Glomerular visceral epithelial cell (primary cell): ENCODE data around the gene WWC1.
A peak's percentile ranks its signal among the peaks of the same experiment; 100 is the strongest.
"Not testable (repeated sequence)": the region's sequence is repeated elsewhere in the genome, so short reads cannot be mapped to it uniquely, and the experiment has no call there.

Source experiments
- DNase-seq: peaks from one replicate; pipeline ENCODE4 v3.0.0-alpha.2; 2016; ENCODE audit errors: extremely low spot score

Gene WWC1

DNA sequence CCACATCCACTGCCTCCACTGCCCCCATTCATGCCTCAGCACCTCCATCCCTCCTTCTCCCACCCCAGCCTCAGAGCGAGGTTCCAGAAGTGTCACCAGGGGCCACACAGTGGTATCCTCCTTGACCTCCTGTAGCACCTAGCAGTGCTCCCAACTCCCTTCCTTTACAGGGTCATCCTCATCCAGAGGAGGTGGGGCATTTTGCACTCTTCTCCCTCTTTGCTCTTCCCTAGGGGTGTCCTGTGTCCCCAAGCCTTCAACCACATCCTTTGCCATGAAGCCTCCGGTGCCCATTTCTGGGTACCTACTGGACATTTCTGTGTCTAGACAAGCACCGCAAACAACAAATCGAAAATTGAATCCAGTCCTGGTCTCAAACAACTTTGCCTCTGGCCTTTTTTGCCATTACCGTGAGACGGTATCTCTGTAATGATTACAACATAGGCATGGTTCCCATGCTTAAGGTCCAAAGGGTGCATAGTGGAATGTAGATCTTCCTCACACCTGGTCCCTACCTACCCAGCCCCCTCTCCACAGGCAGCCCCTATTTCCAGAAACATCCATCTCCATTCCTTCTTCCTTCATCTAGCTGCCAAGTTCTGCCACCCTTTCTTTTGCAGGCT lies 17.6 kb downstream of the WWC1 start:
- DNase-seq, result no peak

DNA sequence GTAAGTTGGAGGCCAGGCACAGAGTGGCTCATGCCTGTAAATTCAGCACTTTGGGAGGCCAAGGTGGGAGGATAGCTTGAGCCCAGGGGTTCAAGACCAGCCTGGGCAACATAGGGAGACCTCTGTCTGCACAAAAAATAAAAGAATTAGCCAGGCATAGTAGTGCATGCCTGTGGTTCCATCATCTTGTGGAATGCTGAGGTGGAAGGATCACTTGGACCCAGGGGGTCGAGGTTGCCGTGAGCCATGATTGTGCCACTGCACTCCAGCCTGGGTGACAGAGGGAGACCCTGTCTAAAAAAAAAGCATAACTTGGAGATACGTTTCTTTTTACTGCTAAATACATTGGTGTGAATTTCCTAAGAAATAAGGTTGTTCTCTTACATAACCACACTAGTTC lies 19.1 kb downstream of the WWC1 start:
- DNase-seq, result not testable (repeated sequence)

DNA sequence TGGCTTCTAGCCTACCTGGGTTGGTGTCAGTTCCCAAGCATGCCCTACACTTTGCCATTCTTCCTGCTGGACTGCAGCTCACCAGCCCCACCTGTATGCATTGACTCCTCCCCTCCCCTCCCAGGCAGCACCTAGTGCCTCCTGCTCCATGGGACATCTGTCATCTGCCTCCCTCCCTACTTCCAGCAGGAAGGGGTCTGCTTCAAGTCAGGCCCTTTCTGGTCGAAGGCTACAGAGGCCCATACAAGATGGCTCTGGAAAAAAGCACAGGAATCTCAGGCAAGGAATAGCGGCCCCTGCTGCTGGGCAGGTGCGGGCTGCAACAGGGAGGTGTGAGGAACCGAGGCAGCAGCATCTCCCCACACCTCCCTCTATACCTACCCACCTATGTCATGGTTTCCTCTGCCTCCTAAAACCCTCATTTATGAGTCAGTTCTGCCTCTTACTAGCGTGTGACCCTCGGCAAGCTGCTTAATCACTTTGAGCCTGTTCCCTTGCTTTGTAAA lies 19.7 kb downstream of the WWC1 start:
- no peak for DNase-seq

DNA sequence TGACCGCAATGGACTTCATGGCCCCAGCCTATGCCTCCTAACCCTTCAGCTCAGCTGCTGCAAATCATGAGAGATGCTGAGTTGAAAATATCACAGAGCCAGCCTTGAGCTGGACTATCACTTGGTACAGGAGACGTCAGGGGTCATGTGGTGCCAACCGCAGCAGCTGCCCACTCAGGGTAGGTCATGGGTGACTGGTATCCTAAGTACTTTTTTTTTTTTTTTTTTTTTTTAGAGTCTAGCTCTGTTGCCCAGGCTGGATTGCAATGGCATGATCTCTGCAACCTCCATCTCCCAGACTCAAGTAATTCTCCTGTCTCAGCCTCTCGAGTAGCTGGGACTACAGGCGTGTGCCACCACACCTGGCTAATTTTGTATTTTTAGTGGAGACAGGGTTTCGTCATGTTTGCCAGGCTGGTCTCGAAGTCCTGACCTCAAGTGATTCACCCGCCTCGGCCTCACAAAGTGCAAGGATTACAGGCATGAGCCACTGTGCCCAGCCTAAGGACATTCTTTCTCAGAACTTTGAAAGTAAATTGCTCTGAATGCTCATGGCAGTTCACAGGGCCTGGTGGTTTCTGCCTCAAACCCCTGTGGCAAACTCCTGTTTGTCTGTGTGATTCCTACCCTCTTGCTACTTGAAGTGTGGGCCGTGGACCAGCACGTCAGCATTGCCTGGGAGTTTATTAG lies 21.3 kb downstream of the WWC1 start:
- peak; percentile 87 for DNase-seq

DNA sequence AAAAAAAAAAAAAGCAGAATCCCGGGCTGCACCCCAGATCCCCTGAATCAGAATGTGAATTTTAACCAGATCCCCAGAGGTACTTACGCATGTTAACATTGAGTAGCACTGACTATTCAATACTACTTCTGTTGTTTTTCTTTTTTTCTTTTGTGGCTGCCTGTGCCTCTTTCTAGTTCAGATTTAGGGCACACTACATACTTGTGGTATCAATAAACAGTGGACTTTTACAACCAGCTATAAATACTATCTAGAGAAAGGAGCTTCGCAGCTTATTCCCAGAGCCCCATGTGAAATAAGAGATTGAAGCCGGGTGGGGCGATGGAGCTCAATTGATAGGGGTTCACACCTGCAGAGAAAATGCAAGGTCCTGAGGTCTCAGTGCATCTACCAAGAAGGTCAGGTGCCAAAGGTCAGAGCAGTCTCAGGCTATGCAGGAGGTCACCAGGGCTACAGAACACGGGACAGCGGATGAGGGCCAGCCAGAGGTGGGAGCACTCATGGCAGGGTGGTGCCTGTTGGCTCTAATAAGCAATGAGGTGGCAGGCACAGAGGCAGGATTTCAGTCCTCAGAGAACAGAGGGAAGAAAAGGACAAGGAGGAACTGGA lies 22.3 kb downstream of the WWC1 start:
- DNase-seq, result no peak

DNA sequence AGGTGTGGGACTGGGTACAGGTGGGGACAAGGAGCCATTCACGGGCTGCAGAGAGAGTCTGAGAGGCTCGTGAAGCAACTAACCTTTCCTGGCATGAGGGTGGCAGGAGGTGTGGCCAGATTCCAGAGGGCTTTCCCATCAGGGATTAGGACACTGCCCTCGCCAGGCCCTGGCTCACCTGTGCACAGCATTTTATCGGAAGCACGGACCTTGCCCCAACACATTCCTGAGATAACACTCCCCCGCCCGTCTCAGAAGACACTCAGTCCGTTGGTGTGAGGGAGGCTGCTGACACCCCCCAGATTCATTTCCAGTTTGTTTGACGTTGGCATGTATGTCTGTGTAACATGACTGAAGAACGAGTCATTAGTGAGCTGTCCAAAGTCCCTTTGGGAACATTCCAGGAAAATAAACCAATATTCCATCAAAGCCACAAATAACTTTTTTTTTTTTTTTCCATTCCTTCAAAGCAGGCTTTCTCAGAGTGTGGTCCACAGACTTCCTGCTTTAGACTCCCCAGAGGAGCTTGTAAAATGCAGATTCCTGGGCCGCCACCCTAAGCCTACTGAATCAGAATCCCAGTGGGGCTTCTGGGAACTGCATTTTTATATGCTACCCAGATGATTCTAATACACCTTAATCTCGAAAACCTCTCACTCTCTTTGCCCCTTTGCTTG lies 23.4 kb downstream of the WWC1 start:
- DNase-seq, result peak; percentile 97

DNA sequence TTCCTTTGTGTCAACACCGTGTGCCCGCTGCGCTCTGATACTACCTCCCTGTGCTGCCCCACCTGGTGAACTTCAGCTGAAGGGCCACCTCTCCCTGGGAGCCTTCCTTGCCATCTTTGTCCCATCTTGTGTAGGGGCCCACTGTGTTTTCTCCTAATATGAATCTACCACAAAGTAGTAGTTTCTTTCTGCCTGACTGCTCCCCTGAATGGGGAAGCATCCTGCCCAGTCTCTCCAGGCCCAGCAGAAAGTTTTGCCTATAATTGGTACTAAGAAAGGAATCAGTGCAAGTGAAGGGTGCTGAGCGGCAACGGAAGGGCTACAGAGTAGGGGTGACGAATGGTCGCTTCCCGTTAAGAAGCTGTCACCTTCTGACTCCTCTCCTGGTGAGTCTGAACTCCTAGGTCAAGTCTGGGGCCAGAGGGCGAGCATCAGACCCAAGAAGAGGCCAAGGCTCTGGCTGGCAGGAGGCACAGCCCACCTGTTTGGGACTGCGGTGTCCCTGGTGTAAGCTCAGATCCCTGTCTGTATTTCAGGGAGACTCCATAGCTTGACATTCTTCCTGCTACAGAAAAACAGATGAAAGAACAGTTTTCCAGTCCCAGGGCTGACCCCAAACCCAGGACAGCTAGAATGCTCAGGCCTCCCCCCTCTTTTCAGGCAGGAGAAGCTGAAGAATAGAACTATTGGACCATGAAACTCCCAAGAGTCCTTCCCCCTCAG lies 24.1 kb downstream of the WWC1 start:
- peak; percentile 62 for DNase-seq

DNA sequence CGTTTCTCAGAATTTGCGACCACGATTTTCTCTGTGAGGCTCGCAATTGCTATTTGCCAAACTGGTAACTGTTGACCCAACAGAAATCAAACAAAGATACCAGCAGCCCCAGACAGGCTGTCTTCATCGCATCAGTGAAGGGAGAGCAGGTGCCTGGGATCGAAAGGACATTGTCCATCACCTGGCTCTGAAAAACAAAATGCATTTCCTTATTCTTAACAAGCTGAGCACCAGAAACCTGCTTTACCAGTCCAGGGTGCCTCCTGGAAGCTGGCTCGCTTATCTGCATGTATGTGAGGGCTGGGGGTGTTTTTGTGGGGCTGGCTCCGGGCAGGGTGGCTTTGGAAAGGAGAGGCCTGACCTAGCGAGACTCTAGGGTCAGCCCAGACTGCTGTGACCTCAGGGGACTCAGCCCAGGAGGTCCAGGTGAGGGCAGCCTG lies 24.7 kb downstream of the WWC1 start:
- no peak for DNase-seq

DNA sequence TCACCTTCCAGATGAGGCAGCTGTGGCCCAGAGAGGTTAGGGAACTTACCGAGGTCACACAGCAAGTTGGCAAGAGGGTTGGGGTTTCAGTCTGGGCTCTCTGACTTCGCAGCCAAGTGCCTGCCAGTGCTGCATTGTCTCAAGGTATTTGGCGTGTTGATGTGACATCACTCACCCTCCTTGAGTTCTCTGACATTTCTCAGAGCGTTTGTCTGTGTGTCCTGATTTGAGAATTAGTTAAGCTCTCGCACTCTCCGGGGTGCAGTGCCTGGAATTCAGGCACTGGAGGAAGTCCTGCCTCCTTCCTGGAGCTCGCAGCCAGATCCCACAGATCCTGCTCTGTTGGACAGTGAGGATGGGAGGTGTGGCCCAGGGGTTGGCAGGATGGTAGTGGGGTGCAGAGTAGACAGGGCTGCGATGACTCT lies 25.7 kb downstream of the WWC1 start:
- DNase-seq, result peak; percentile 46

DNA sequence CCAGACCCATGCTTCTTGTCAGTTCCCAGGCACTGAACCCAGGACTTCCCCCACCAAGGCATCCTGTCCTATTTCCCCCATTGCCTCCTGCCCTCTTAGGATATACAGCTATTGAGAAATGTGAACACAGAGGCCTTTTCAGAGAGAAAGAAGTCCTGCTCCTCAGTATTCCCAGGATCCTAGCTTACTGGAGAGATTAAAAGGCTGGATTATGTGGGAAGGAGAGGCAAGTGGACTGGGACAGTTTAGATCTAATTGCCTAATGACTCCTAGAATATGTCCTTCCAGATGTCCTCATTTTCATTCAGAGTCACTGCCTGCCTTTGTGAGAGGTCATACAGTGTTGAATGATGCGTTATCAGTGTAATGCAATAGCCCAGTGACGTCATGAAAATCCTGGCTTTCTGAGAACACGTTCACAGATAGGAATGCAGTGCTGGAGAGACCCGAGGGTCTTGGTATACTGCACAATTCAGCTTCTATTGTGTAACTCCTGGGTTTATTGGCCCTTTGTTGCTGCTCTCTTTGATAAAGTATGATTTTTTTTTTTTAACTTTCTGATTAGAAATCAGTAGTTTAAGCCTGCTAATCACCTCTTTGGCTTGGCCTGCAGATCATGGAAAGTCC lies 26.2 kb downstream of the WWC1 start:
- DNase-seq, result peak; percentile 93

DNA sequence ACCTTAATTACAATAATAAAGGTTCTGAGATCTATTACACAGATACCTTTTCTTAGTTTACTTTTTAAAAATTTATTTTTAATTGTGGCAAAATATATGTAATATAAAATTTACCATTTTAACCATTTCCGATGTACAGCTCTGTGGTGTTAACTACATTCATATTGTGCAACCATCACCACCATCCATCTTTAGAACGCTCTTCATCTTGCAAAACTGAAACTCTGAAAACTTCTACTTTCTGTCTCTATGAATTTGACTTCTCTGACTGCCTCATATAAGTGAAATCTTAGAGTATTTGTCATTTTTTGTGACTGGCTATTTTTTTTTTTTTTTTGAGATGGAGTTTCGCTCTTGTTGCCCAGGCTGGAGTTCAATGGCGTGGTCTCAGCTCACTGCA lies 26.8 kb downstream of the WWC1 start:
- DNase-seq, result no peak

DNA sequence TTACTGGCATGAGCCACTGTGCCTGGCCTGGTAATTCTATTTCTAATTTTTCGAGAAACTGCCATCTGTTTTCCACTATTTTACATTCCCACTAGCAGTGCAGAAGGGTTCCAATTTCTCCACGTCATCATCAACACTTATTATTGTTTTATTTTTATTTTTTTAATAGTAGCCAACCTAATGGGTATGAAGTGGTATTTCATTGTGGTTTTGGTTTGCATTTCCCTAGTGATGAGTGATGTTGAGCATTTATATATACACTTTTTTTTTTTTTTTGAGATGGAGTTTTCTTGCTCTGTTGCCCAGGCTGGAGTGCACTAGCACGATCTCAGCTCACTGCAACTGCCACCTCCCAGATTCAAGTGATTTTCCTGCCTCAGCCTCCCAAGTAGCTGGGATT lies 28.3 kb downstream of the WWC1 start:
- DNase-seq, result no peak

DNA sequence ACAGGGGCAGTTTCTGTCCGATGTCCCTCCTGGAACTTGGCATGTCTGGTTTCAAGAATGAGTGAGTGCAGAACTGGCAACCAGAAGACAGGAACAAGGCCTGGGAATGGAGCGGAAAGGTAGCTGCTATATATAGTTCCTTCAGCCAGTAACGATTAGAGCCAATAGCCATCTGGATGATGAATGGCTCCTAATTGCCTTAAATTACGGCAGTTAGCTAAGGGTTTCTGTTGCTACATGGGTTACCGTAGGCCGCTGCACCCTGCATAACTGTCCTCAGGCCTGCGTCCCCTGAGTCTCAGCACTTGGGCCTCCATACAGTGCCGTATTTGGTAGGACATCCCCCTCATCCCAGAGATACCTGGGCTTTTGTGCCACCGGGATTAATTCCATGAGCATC lies 29.4 kb downstream of the WWC1 start:
- no peak for DNase-seq

DNA sequence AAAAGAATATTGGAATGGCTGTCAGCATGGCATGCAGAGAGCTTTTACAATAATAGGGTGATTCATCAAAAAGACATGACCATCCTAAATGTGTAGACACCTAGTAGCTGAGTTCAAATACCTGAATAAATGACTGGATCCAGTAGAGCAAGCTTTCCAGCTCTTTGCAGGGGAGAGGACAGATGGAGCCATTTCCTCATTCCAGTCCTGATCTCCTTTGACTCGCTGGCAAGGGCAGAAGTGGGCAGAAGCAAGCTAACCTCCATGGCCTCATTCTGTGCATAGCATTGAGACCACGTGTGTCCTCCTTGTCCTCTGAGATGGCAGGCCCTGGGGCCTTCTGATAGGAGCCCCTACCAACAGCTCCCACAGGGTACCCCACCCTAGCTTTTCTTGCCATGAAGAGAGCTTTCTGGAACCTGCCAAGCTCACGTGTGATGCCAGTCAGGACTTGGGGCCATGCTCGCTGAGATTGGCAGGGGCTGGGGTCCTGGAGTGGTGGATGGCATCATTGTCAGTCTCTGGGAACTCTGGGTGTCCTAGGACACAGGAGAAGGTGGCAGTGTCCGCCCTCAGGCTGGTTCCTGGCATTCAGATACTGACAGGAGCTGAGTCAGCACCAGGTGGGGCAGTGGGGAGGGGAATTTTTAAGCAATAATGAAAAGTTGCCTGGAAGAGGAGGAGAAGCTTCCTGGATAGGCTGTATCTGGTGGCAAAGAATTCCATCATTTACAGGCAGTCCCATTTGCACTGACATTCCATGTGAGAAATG lies 33.6 kb downstream of the WWC1 start:
- DNase-seq, result peak; percentile 90

DNA sequence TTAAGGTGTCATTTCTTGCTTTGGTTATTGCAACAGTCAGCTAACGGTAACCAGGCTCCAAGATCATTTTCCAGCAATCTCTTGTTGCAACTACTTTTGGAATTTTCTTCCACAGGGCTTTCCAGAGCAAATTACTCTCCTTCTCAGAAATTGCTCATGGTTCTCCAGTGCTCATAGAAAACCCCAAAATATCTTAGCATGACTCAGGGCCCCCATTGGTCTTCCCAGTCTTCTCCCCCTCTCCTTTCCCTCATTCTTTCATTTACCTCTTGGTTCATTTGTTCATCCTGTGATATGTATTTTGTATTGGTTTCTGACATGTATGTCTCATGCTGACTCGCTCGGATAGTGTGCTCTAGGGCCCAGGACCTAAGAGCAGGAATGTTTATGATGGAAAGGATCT lies 35.6 kb downstream of the WWC1 start:
- DNase-seq, result peak; percentile 45

DNA sequence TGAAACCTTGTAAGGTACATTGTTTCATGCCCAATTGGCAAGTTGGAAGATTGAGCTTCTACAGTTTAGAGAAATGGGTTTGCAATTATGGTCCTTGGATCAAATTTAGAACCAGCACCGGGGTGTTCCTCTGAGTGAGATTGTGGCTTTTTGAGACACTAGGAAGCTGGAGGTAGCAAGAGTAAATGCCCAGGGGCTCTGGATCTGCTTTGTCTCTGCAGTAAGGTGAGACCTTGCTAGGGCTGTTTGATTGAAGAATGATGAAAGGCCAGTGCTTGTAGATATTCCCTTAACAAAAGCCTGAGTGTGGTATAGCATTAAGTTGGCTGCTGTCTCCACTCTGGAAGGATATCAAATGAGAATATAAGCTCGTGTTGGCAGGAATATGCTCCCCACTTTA lies 36.0 kb downstream of the WWC1 start:
- DNase-seq, result no peak

DNA sequence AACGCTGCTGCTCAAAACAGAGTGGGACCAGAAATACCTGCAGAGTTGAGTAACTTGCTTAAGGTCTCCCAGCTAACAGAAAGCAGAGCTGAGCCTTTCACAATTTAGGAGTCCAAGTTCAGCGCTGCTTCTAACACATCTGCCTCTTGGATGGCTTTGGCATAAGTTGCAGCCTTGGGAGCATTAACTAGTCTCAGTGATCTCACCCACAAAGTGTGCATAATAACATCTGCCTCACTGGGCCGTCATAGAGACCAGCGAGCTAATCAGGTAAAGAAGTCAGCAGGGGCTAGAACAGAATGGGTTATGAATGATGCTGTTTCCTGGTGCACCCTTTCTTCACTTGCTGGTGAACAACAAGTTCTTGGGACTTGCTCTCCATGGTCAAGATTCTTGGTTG lies 36.5 kb downstream of the WWC1 start:
- peak; percentile 62 for DNase-seq

DNA sequence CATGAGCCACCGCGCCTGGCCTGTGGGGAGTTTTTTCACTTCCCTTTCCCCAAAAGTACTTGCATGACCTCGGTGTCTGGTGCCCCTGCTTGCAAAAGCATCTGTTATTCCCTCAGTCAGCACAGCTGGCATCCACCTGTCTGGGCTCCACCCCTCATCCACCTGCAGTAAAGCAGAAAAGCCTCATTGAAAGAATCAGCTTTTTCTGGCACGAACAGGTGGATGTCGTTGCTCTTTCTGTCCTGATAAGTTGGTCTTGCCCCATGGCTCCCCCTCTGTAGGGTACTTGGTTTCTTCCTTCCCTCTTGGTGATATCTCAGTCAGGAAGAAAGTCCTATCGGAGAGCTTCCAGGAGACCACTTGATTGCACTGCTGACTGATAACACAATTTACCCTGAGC lies 37.4 kb downstream of the WWC1 start:
- peak; percentile 58 for DNase-seq

DNA sequence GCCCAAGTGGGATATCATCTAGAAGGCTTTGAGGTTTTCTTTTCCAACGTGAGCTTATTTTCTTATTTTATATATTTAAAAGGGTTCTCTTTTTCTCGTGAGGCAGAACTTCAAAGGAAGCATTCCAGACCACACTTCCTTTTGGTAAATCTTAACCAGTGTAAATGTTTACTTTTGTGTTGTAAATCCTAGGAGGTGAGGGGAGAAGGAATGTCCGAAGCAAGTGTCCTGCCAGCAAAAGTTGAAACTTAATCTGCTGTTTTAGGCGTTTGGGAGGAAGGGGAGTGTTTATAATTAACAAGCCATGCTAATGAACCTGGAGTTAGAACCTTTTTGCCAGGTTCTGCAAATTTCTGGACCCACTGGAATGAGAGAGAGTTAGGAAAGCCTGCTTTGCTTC lies 37.9 kb downstream of the WWC1 start:
- no peak for DNase-seq

DNA sequence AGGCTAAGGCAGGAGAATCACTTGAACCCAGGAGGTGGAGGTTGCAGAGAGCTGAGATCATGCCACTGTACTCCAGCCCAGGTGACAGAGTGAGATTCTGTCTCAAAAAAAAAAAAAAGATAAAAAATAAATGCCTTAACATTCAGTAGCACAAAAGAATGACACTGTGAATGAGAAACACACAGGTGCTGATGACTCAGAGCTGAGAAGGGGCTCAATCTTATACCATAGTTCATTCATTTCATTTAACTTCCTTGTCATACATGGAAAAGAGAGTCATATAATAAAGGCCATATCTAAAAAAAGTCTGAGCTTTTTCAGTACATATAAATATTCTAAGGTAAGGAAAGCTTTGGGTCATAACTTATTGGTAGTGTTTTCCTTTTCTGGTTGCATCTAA lies 40.6 kb downstream of the WWC1 start:
- DNase-seq, result no peak

DNA sequence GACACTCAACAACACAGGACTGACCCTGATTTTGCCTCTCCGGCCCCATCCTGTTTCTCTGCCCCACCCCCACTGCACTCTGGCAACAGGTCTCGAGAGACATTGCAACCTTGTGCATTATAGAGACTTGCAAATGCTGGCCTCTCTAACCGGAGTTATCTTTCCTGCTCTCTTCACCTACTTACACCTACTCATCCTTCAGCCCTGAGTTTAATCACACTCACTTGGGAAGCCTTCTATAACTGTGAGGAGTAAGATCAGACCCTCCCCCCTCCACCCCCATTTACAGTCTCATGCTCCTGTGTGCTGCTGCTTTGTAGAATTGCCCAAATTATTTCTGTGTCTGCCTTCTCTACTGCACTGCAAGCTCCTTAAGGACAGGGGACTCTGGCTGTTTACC lies 42.8 kb downstream of the WWC1 start:
- no peak for DNase-seq
